ENCODE data around the gene STK33.

STK33 gene

GRCh38 chr11:8558436-8558835 is 35.6 kb downstream of the STK33 start:
- TF ChIP-seq RAD21 (IDR thresholded peaks at IDR 0.05; ENCODE audit: low read depth) (no peak), FOXM1 (IDR thresholded peaks at IDR 0.05; ENCODE audit: borderline replicate concordance, low read depth) (no peak), ZBTB7A (IDR thresholded peaks at IDR 0.05; ENCODE audit: low read depth) (no peak), EGR1 (IDR thresholded peaks at IDR 0.05) (no peak), REST (IDR thresholded peaks at IDR 0.05; ENCODE audit: low read depth) (no peak), YY1 (IDR thresholded peaks at IDR 0.05; ENCODE audit: low read depth) (no peak), TAF1 (IDR thresholded peaks at IDR 0.05; ENCODE audit: low read depth) (no peak), EP300 (IDR thresholded peaks at IDR 0.05; ENCODE audit: borderline replicate concordance) (no peak)
- TF ChIP-seq, protein P1, sequence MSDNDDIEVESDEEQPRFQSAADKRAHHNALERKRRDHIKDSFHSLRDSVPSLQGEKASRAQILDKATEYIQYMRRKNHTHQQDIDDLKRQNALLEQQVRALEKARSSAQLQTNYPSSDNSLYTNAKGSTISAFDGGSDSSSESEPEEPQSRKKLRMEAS (IDR thresholded peaks at IDR 0.05): no peak

DNA sequence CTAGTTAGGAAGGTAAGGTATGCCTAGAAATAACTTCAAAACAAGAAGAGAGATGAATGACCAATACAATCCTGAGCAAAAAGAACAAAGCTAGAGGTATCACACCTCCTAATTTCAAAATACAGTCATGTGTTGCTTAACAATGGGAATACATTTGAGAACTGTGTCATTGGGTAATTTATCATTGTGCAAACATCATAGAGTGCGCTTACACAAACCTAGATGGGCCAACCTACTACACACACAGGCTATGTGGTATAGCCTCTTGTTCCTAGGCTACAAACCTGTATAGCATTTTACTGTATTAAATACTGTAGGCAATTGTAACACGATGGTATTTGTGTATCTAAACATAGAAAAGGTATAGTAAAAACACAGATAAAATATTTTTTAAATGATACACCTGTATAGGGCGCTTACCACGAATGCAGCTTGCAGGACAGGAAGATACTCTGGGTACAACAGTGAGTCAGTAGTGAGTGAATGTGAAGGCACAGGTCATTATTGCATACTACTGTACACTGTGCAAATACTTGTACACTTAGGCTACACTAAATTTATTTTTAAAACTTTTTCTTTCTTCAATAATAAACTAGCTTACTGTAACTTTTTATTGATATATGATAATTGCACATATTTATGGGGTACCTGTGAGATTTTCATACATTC is 48.2 kb downstream of the STK33 start:
- TF ChIP-seq TCF12 (IDR thresholded peaks at IDR 0.05; ENCODE audit: low read depth) (no peak), TEAD4 (IDR thresholded peaks at IDR 0.05) (no peak), YY1 (IDR thresholded peaks at IDR 0.05; ENCODE audit: low read depth) (no peak), NFIC (IDR thresholded peaks at IDR 0.05) (no peak), FOXM1 (IDR thresholded peaks at IDR 0.05; ENCODE audit: borderline replicate concordance, low read depth) (no peak), TAF1 (IDR thresholded peaks at IDR 0.05; ENCODE audit: low read depth) (no peak)
- TF ChIP-seq, protein P1 (IDR thresholded peaks at IDR 0.05): no peak
- TF ChIP-seq, protein P2, sequence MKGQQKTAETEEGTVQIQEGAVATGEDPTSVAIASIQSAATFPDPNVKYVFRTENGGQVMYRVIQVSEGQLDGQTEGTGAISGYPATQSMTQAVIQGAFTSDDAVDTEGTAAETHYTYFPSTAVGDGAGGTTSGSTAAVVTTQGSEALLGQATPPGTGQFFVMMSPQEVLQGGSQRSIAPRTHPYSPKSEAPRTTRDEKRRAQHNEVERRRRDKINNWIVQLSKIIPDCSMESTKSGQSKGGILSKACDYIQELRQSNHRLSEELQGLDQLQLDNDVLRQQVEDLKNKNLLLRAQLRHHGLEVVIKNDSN (IDR thresholded peaks at IDR 0.05): no peak

- no peak for TF ChIP-seq FOXM1 (IDR thresholded peaks at IDR 0.05; ENCODE audit: borderline replicate concordance, low read depth)
- TF ChIP-seq REST (IDR thresholded peaks at IDR 0.05; ENCODE audit: low read depth): no peak
- TF ChIP-seq RAD21 (IDR thresholded peaks at IDR 0.05; ENCODE audit: low read depth): no peak
- TF ChIP-seq TCF12 (IDR thresholded peaks at IDR 0.05; ENCODE audit: low read depth): no peak
- TF ChIP-seq, protein P1 (IDR thresholded peaks at IDR 0.05): no peak
- TF ChIP-seq EGR1 (IDR thresholded peaks at IDR 0.05): no peak
- TF ChIP-seq, protein P2 (IDR thresholded peaks at IDR 0.05): no peak
- no peak for TF ChIP-seq NFIC (IDR thresholded peaks at IDR 0.05)
- no peak for TF ChIP-seq TEAD4 (IDR thresholded peaks at IDR 0.05)
- TF ChIP-seq YY1 (IDR thresholded peaks at IDR 0.05; ENCODE audit: low read depth): no peak
- TF ChIP-seq EP300 (IDR thresholded peaks at IDR 0.05; ENCODE audit: borderline replicate concordance): no peak
- TF ChIP-seq TAF1 (IDR thresholded peaks at IDR 0.05; ENCODE audit: low read depth): no peak
- no peak for TF ChIP-seq CEBPB (IDR thresholded peaks at IDR 0.05)
- TF ChIP-seq CREB1 (IDR thresholded peaks at IDR 0.05; ENCODE audit: low read depth): no peak
- TF ChIP-seq ZBTB7A (IDR thresholded peaks at IDR 0.05; ENCODE audit: low read depth): no peak
Measured at GRCh38 chr11:8544807-8545206, 49.2 kb downstream of the STK33 start.

DNA sequence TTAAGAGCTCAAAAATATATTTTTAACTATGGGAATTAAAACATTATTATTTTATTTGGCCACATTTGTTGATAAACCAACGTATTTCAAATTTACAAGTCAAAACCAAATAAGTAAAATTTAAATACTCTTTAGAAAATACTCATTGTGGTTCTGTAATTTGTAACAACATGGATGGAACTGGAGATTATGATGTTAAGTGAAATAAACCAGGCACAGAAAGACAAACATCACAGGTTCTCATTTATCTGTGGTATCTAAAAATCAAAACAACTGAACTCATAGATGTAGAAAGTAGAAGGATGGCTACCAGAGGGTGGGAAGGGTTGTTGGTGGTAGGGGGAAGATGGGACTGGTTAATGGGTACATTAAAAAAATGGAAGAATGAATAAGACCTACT is 50.8 kb downstream of the STK33 start:
- TF ChIP-seq EGR1 (IDR thresholded peaks at IDR 0.05): no peak
- TF ChIP-seq ZBTB7A (IDR thresholded peaks at IDR 0.05; ENCODE audit: low read depth): no peak
- no peak for TF ChIP-seq YY1 (IDR thresholded peaks at IDR 0.05; ENCODE audit: low read depth)
- no peak for TF ChIP-seq CREB1 (IDR thresholded peaks at IDR 0.05; ENCODE audit: low read depth)
- TF ChIP-seq, protein P2 (IDR thresholded peaks at IDR 0.05): no peak
- no peak for TF ChIP-seq TEAD4 (IDR thresholded peaks at IDR 0.05)
- TF ChIP-seq EP300 (IDR thresholded peaks at IDR 0.05; ENCODE audit: borderline replicate concordance): no peak
- no peak for TF ChIP-seq REST (IDR thresholded peaks at IDR 0.05; ENCODE audit: low read depth)
- TF ChIP-seq TCF12 (IDR thresholded peaks at IDR 0.05; ENCODE audit: low read depth): no peak
- no peak for TF ChIP-seq RAD21 (IDR thresholded peaks at IDR 0.05; ENCODE audit: low read depth)
- TF ChIP-seq, protein P1 (IDR thresholded peaks at IDR 0.05): no peak
- TF ChIP-seq CEBPB (IDR thresholded peaks at IDR 0.05): no peak
- no peak for TF ChIP-seq TAF1 (IDR thresholded peaks at IDR 0.05; ENCODE audit: low read depth)
- TF ChIP-seq NFIC (IDR thresholded peaks at IDR 0.05): no peak

Measured in Ishikawa (cell line).